Osteocyte (in vitro differentiated cells): ENCODE data around the gene MCTP1. TPM values are rescaled to one million over a fixed set of nuclear protein-coding genes. Genes with fewer than 3 reads are reported as not detected.
"Not testable (repeated sequence)": the region's sequence is repeated elsewhere in the genome, so short reads cannot be mapped to it uniquely, and the experiment has no call there.

ENCODE experiments used
- DNase-seq: peaks from one replicate; pipeline ENCODE4 v3.0.0; 2021; ENCODE audit warnings: mixed read lengths; ENCODE audit not compliant: unreplicated experiment; ENCODE audit errors: extremely low spot score
- H3K27ac Mint-ChIP-seq: one replicate; pipeline ENCODE4 v1.8.0; 2021; ENCODE audit warnings: mild to moderate bottlenecking, mixed read lengths; ENCODE audit not compliant: unreplicated experiment
- H3K27me3 Mint-ChIP-seq: one replicate; pipeline ENCODE4 v1.8.0; 2021; ENCODE audit warnings: mixed read lengths; ENCODE audit not compliant: unreplicated experiment
- H3K36me3 Mint-ChIP-seq: one replicate; pipeline ENCODE4 v1.8.0; 2021; ENCODE audit warnings: mixed read lengths; ENCODE audit not compliant: unreplicated experiment
- H3K4me1 Mint-ChIP-seq: one replicate; pipeline ENCODE4 v1.8.0; 2021; ENCODE audit warnings: mixed read lengths; ENCODE audit not compliant: unreplicated experiment
- H3K4me3 Mint-ChIP-seq: one replicate; pipeline ENCODE4 v1.8.0; 2021; ENCODE audit warnings: mild to moderate bottlenecking, moderate library complexity, mixed read lengths; ENCODE audit not compliant: unreplicated experiment
- H3K9me3 Mint-ChIP-seq: one replicate; pipeline ENCODE4 v1.8.0; 2021; ENCODE audit warnings: mixed read lengths; ENCODE audit not compliant: unreplicated experiment
- total RNA-seq: library from RNA; stranded (reverse); gene quantifications from 2 replicates; pipeline ENCODE4 v1.2.1, GENCODE V29; 2021
- TF ChIP-seq, protein P1 (sequence below): fragments of 200-600 bp; sonication (generic); IDR thresholded peaks from 2 replicates; pipeline ENCODE4 v1.5.0; 2021; ENCODE audit warnings: antibody characterized with exemption, mild to moderate bottlenecking, moderate library complexity

The MCTP1 gene
- total RNA-seq, 1 donor from 2014 or later, result 0.67 TPM

DNA sequence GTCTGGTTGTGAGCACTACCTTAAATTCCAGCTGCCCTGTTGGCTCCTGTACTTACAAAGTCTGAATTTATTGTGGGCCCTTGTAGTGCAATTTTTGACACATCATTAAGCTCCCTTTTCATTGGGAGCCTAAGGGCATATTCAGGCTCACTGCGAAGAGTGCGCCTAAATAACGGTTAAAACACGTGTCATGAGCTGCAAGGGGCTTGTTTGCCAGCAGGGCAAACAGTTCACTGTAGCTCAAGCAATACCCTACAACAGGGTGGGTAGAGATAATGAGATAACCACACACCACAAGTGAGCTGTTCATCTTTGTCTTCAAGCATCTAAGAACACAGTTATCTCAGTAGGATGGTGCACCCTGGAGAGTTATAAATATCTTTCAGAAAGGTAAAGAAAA is 452.2 kb downstream of the MCTP1 start:
- no peak overlapping the region for H3K27ac Mint-ChIP-seq
- TF ChIP-seq, protein P1, sequence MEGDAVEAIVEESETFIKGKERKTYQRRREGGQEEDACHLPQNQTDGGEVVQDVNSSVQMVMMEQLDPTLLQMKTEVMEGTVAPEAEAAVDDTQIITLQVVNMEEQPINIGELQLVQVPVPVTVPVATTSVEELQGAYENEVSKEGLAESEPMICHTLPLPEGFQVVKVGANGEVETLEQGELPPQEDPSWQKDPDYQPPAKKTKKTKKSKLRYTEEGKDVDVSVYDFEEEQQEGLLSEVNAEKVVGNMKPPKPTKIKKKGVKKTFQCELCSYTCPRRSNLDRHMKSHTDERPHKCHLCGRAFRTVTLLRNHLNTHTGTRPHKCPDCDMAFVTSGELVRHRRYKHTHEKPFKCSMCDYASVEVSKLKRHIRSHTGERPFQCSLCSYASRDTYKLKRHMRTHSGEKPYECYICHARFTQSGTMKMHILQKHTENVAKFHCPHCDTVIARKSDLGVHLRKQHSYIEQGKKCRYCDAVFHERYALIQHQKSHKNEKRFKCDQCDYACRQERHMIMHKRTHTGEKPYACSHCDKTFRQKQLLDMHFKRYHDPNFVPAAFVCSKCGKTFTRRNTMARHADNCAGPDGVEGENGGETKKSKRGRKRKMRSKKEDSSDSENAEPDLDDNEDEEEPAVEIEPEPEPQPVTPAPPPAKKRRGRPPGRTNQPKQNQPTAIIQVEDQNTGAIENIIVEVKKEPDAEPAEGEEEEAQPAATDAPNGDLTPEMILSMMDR, result no peak

DNA sequence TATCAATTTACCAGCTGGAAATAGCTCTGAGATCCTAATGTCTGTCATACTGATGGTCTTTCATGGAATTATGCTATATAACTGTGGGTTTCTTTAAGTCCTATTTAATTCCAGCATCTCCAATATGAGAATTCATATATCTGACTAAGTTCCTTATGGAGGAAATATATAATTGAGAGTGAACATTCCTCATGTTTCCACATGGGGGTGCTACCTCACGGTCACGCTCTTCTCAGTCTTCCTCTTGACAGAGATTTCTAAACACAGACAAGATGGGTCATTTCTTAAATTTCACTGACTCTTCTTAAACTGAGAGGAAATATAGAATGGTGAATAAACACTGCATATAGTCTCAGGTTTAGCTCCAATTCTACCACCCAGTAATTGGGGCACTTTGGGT is 454.4 kb downstream of the MCTP1 start:
- DNase-seq, result no peak
- Mint-ChIP-seq H3K36me3 (no peaks in the 10 kb centered on the region), H3K27ac (no peak overlapping the region)

More for the DNA sequence above, 452.2 kb downstream of the MCTP1 start:
- Mint-ChIP-seq H3K9me3 (no peaks in the 10 kb centered on the region), H3K36me3 (no peaks in the 10 kb centered on the region), H3K27me3 (peaks cover 13% of the 10 kb centered on the region), H3K4me1 (no peaks in the 10 kb centered on the region), H3K4me3 (no peak overlapping the region)
- DNase-seq, result no peak

DNA sequence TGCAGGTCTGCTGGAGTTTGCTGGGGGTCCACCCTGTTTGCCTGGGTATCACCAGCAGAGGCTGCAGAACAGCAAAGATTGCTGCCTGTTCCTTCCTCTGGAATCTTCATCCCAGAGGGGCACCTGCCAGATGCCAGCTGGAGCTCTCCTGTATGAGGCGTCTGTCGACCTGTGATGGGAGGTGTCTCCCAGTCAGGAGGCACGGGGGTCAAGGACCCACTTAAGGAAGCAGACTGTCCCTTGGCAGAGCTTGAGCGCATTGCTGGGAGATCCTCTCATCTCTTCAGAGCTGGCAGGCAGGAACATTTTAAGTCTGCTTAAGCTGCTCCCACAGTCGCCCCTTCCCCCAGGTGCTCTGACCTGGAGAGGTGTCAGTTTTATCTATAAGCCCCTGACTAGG is 456.7 kb downstream of the MCTP1 start:
- not testable (repeated sequence) for DNase-seq, H3K36me3 Mint-ChIP-seq, H3K9me3 Mint-ChIP-seq, H3K4me3 Mint-ChIP-seq, H3K27ac Mint-ChIP-seq, H3K4me1 Mint-ChIP-seq
- peaks cover 31% of the 10 kb centered on the region for H3K27me3 Mint-ChIP-seq

More for the DNA sequence above, 454.4 kb downstream of the MCTP1 start:
- peaks cover 24% of the 10 kb centered on the region for H3K27me3 Mint-ChIP-seq
- H3K4me3 Mint-ChIP-seq, result no peak overlapping the region
- TF ChIP-seq, protein P1, result peak; percentile 41
- H3K9me3 Mint-ChIP-seq, result no peaks in the 10 kb centered on the region
- H3K4me1 Mint-ChIP-seq, result no peaks in the 10 kb centered on the region

DNA sequence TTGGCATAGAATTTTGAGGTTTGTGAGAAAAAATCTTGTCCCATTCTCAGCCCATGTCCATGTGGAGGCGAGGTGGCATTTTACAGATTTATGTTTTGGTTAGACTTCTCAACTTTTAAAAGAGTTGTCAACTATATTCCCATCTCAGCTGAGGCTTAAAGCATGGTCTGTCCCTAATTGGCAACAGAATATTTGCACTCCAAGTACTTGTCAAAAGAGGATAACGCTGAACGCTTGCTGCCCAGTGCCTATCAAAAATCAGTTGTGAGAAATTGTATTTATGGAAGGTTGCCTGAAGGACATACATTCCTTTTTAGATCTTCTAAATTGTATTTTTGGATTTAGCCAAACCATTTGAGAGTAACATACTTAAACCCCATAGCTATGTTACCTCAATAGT is 464.4 kb downstream of the MCTP1 start:
- Mint-ChIP-seq H3K4me3 (no peak overlapping the region), H3K36me3 (no peaks in the 10 kb centered on the region), H3K9me3 (peaks cover 3% of the 10 kb centered on the region), H3K27ac (no peak overlapping the region), H3K4me1 (no peaks in the 10 kb centered on the region), H3K27me3 (peaks cover 13% of the 10 kb centered on the region)
- DNase-seq, result no peak
- TF ChIP-seq, protein P1, result no peak

DNA sequence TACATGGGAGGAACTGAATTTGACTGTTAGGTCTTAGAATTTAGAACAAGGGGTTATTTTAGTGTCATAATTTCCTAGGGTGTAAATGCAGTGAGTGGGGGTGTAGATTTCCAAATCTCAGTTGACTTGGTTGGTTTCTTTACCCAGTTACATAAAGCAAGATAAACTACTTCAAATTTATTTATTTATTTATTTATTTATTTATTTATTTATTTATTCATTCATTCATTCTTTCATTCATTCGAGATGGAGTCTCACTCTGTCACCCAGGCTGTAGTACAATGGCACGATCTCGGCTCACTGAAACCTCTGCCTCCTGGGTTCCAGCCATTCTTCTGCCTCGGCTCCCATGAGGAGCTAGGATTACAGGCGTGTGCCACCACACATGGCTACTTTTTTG is 466.0 kb downstream of the MCTP1 start:
- no peaks in the 10 kb centered on the region for H3K36me3 Mint-ChIP-seq

More for the DNA sequence above, 466.0 kb downstream of the MCTP1 start:
- H3K27ac Mint-ChIP-seq, result no peak overlapping the region
- DNase-seq, result no peak
- H3K4me1 Mint-ChIP-seq, result no peaks in the 10 kb centered on the region
- H3K27me3 Mint-ChIP-seq, result peaks cover 9% of the 10 kb centered on the region
- TF ChIP-seq, protein P1, result no peak
- H3K4me3 Mint-ChIP-seq, result no peak overlapping the region
- H3K9me3 Mint-ChIP-seq, result no peaks in the 10 kb centered on the region
